OCI-LY3 (cell line): ENCODE results near the gene IMMP2L.

Source experiments
- CTCF ChIP-seq: fragments of 200-600, 300-600 bp; sonication (generic); IDR thresholded peaks from 2 replicates; pipeline ENCODE4 v1.5.1; 2014; ENCODE audit warnings: antibody characterized with exemption, low read length, low read depth
- EZH2phosphoT487 ChIP-seq: fragments of 200-600 bp; shearing (Covaris generic); IDR thresholded peaks from 2 replicates; pipeline ENCODE4 v1.6.1; 2018; ENCODE audit warnings: antibody characterized with exemption, mixed run types, low read depth

DNA sequence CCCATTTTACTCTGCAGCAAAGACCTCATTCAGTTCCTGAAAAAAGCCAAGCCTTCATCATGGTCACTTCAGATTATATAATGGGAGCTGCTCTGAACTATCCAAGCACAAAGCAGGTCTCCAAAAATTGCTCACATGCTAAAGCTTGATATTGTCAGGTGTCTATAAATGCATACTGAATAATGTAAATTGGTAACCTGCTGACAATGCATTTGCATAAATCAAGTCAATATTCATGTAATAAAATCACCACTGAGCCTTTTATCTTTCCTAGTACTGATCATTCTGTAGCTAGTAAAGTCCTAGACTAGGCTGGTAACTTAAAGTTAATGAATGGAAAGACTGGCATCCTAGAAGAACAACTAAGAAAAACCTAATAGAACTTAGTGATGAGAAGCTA lies 188.3 kb downstream of the IMMP2L start:
- no peak for TF ChIP-seq CTCF
- no peak for TF ChIP-seq EZH2phosphoT487
